ENCODE measurements around the gene TRERF1.

TRERF1 gene

DNA sequence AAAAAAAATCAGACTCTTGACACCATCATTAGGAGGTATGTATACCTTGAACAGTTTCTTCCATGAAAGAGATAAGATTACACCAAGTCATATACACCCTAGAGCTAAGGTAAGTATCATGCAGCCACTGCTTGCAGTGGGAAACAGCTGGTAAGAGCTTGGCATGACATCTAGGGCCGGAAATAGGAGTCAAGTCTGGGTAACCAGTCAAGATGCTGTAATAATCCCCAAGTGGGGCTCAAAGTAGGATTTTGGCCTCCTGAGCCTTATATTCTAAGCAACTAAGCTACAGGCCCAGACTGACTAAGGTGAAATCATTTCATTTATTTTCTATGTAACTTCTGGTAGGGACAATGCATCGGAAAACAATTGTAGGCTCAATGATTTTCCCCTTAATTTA, 23.9 kb downstream of the TRERF1 start:
- in situ Hi-C loops (cut with MboI; ENCODE audit: low sequenced_read_pairs): no loop called here

DNA sequence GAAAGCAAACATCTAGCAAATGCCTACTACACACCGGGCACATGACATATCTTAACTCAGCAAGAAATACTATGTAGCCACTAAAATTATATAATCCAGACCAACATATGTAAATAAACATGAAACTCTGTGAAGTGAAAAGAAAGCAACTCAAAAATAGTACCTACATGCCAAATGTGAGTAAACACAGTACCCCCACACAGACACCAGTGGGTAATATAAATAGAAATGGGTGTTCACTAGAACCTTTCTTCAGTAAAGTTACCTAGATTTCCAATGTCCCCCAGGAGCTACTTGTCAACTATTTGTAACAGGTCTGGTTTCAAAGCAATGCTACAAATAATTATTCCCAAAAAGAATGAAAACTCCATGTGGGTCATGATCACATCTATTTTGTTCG, 25.5 kb downstream of the TRERF1 start:
- in situ Hi-C loops (cut with MboI; ENCODE audit: low sequenced_read_pairs): no loop called here

DNA sequence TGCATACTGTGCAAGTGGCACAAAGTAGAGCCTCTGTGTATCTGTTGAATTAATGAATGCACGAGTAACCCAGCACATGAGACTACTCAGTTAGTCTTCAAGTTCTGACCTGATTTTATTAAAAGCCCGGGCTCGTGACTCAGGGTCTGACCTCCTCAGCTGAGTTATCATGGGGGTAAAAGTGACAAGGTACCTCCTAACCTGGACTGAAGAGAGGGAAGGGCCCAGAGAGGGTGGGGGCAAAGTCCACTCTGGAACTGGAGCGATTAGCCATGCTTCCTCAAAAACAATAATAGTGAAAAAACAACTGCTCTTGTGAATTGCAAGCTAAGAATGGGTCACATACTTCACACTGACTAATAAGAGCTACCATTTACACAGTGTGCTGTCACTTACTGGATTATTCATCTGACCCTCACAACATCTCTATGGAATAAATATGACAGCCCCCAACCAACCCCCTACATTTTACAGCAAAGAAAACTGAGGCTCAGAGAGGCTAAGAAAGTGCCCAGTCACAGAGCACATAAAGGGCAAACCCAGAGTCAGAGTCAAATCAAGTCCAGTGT, 26.7 kb downstream of the TRERF1 start:
- in situ Hi-C loops (cut with MboI; ENCODE audit: low sequenced_read_pairs): no loop called here

DNA sequence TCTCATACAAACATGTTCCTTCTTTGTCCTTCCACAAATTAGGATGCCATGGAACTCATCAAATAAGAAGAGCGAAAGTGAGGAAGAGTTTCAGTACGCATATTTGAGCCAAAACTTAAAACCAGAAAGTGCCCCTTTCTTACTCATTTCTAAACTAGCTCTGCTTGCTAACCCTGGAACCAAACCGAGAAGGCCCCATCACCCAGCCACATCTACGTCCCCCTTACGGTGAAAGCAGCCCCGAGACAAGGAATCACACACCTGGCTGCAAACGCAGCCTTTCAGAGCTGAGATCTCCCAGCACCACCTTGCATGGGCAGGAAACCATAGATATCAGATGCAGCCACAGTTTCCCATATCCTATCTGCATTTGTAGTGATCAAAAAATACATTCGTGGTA, 28.5 kb downstream of the TRERF1 start:
- in situ Hi-C loops (cut with MboI; ENCODE audit: low sequenced_read_pairs): no loop called here

DNA sequence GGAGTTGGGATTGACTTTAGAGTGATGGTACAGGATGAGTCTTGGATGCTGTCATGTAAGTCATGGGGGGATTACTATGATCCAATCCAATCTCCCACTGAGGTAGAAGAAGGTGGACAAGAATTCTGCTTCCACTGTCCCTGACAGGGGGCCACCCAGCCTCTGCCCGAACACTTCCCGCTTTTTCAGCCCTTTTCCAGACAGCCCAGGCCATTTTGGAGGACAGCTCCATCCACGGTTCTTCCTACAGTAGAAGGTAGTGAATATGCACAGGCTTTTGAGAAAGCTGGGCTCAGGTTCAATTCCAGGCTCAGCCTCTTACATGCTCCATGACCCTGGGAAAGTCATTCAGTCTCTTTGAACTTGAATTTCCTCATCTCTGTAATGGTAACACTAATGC, 31.0 kb downstream of the TRERF1 start:
- in situ Hi-C loops (cut with MboI; ENCODE audit: low sequenced_read_pairs): no loop called here

DNA sequence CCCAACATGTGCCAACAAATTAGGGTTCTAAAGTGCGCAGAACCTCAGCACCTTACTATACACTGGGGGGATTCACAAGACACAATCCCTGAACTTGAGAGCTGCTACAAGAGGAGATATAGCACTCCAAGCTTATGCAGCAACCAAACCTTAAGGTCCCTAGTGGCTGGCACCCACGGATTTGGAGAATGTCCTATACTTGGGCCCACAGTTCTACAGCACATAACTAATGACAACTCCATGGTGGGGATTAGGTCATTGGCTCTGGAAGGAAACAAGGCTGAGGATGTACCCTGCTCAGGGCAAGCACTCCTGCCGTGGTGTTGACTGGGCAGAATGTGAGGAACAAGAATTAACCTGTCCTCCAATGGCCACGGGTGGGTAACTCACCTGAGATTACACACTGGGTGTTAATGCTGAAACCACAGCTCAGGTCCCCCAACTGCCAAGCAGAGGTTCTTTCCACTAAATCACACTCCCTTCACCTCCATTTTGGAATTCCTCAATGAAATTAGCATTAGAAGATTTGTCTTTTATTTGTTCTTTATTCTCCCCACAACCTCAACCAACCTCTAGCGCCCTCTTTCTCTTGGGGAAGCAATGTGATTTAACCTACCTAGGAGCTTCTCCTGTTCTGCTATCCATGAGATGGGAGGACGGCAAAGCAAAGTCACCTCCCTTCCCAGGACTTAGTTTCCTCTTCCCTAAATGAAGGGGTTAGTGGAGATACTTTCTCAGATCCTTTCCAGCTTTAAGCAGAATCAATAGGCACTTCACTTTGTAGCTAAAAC, 32.0 kb downstream of the TRERF1 start:
- in situ Hi-C loops (cut with MboI; ENCODE audit: low sequenced_read_pairs): no loop called here

DNA sequence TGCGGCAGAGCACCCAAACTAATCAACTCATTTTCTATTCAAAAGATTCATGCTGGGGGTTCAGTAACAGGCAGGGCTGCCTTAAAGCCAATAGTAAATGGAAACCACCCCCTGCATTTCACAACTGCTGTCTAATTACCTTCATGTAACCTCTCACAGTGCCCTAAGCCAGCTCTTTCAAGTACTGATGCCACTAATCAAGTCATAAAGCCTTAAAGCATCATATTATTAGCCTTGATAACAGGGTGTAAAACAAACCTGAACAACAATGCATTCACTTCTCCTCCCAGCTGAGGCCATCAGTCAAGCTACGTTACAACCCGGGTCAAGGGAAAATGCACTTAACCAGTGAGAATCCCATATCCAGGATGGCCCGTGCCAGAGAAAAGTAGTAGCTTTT, 33.0 kb downstream of the TRERF1 start:
- in situ Hi-C loops (cut with MboI; ENCODE audit: low sequenced_read_pairs): no loop called here

DNA sequence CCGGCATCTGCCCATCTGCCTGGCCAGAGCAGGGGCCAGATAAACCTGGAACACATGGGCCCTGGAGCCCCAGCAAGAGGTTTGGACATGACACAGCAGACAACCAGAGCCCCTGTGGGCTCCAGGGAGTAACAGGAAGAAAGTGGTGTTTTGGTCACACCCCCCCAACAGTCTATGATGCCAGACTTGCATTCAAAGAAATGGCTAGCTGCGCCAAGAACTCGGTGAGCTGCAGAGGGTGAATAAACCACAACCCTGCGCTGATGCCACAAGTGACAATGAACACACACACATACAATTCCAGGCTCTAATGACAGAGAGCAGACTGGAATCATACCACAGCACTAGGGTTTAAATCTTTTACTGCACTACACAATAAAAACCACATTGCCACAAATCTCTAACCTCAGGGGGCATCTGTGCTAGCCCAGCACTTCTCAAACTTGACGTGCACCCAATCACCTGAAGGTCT, 34.0 kb downstream of the TRERF1 start:
- in situ Hi-C loops (cut with MboI; ENCODE audit: low sequenced_read_pairs): no loop called here

DNA sequence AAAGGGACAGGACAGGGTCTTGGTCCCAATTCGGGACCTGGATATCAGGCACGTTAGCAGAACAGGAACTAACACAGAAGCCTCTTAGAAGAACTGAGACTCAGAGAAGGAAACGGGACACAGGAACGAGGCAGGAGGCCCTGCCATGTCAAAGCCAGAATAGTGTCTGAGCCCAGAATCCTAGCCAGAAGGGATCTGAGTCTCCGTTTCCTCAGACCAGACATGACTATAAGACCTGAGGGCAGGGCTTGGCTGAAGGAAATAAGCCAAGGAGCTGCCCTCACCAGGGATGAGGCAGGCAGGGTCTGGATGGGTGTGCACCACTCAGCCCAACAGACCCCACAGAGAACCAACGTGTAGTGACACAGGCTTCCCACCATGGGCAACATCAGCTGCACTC, 40.3 kb downstream of the TRERF1 start:
- in situ Hi-C loops (cut with MboI; ENCODE audit: low sequenced_read_pairs): no loop called here

DNA sequence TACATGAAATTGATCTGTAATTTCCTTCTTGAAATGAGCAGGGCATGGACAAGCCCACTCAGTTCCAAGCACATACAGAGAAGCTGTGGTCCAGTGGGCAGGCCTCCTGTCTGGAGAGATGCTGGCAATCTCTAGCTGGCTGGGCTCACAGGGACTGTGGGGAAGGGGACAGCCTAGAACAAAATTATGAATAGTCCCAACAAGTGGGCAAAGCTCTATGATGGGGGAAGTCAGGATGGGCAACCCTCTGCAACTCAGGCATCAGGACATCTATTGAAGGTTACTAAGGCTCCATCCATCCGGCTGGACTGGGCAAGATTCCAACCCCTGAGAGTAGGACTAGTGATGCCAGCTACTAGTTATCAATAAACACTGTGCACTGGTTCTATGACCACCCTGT, 40.9 kb downstream of the TRERF1 start:
- in situ Hi-C loops (cut with MboI; ENCODE audit: low sequenced_read_pairs): no loop called here

DNA sequence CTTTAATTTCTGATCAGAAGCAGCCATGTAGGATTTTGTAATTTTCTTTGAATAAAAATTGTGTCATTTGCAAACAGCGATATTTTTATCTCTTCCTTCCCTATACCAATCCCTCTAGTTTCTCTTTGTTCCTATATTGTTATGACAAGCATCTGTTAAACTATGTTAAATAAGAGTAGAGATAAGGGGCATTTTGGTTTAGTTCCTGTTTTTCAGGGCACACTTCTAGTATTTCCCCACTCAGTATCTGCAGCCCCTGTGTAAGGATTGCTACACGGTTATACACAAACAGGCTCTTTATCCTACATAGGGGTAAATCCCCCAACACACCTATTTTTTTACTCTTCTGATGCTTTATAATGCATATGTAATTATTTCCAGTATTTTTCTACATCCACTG, 42.1 kb downstream of the TRERF1 start:
- in situ Hi-C loops (cut with MboI; ENCODE audit: low sequenced_read_pairs): no loop called here

DNA sequence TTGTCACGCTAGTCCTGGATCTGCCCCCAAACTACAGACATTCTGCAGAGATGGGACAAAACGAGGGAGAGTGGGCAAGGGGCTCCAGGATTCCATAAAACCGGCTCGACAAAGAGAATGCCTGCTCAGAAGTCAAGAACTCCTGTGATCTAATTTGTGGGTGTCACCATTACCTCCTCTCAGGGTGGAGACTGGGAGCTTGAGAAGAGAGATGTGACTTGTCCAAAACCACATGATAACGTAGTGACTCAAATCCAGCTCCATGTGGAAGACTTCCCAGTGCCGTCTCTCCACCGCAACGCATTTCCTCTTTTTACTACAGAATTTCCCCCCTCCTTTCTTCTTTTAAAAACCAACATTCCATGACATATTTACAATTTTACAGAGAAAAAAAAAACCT, 44.3 kb downstream of the TRERF1 start:
- in situ Hi-C loops (cut with MboI; ENCODE audit: low sequenced_read_pairs): no loop called here

DNA sequence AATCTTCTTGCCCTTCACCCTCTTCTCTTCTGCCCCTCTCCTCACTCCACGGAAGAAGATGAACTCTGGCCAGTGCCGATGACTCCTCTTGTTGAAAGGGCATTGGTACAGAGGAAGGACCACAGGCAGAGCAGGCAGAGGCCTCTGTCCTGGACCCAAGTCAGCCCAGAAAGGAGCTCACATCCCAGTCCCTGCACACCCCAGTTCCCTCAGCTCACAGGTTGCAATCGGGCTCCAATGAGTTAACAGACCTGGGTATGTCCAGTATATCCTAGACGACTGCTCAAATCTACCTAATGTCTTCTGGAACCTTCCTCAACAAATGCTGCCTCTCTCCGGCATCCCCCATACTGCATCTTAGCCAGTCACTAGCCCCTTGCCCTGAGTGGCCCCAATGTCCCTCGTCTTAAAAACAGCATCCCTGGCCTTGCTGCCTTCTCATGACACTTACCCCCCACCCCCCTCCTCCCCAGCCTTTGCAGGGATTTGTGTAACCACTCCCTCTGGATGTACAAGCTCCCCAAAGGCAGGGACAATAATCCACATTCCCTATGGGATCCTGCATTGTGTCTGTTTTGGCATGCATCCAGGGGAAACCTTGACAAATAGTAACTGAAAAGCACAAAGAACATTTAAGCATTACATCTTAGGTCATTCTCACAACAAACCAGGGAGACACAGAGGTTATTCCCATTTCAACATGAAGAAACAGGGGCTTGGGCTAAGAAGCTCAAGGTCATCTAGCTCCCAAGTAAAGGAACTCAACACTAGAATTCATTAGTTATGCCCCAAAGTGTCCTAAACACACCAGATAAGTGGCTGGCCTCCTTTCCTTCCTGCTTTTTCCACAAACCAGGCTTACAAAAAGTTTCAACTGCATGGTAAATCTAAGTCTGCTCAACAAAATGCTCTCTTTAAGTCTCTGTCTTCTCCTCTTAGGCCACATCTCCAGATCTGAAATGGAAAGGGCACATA, 45.1 kb downstream of the TRERF1 start:
- in situ Hi-C loops (cut with MboI; ENCODE audit: low sequenced_read_pairs): no loop called here

DNA sequence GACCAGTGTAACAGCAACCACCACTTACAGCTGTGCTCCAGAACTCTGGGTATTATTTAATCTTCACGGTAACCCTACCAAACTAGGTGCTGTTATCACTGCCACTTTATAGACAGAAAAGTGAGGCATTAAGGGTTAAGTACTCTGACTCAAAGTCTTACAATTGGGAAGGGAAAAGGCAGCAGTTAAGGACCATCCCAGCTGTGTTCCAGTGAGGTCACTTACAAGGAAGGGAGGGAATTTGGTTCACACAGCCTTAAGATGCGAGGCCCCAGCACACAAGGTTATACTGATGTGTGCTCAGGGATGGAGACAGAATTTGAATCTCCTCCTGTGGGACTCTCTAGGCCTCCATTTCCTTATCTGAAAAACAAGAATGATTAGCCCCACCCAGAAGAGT, 46.7 kb downstream of the TRERF1 start:
- in situ Hi-C loops (cut with MboI; ENCODE audit: low sequenced_read_pairs): no loop called here

DNA sequence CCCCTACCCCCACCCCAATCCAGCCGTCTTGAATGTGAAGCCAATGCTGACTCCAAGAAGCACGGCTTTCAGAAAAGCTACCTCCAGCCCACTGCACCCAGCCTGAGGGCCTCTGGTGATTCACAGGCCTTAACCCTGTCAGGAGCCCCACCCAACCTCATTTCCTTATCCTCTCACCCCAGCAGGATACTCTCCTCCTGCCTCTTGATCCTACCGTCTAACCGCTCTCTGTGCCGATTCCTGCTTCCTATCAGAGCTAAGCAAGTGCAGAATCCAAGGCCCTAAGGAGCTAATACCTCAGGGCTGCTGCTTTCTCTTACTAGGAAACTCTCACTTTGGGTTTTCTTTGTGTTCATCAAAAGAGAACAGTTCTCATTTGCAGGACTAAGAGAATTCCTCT, 47.2 kb downstream of the TRERF1 start:
- in situ Hi-C loops (cut with MboI; ENCODE audit: low sequenced_read_pairs): no loop called here

DNA sequence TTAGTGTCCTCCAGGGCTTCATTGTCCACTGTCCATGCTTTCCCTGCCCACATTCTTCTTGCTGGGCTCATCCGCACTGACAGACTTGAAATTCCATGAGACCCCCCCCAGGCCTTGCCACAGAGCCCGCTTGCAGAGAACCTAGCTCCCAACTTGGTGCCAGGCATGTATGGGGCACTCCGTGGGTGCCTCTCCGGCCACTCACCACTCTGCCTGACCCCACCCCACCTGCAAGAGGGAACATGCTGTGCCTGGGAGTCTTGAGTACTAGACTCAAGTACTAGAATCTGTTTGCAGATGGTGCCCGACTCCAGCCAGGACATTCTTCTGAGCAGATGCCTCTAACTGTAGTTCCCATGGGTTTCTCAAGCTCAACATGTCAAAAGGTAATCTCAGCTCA, 47.9 kb downstream of the TRERF1 start:
- in situ Hi-C loops (cut with MboI; ENCODE audit: low sequenced_read_pairs): no loop called here

DNA sequence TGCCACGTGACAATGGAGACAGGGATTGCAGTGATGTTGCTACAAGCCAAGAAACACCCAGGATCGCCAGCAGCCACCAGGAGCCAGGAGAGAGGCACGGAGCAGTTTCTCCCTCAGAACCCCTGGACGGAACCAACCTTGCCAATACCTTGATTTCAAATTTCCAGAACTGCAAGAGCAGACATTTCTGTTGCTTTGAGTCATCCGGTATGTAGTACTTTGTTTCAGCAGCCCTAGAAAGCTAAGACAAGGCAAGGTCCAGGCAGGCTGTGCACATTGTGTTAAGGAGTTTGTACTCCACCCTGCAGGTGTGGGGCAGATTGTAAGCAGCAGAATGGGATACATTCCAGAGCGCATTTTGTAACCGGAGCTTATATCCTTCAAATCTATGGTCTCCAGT, 48.3 kb downstream of the TRERF1 start:
- in situ Hi-C loops (cut with MboI; ENCODE audit: low sequenced_read_pairs): no loop called here

DNA sequence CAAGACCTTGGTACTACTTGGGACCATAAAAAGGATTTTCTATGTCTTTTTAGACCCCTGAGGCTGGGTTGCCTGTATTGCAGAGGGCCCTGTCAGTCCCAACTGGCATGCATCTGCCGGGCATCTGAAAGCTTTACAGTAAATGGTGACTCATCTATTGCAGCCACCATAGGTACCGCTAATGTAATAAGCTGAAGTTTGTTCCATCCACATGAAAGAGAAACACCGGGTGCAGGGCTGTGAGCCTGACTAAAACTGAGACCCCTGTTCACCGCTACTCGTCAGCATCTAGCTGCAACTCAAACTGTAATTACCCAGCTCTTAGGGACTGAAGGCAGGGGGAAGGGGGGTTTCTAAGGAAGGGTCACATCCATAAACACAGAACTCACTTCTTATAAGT, 49.5 kb downstream of the TRERF1 start:
- in situ Hi-C loops (cut with MboI; ENCODE audit: low sequenced_read_pairs): no loop called here

DNA sequence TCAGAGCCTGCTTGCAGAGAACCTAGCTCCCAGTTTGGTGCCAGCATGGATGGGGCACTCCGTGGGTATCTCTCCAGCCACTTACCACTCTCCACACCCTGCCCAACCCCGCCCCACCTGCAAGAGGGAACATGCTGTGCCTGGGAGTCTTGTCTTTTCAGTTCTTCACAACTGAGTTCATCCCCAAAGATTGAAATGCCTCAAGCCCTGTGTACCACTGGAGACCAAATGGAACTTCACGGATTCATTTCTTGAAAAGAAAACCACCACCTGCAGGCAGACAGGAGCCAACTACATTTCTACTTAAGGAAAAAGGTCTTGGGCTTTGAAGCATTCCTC, 50.1 kb downstream of the TRERF1 start:
- in situ Hi-C loops (cut with MboI; ENCODE audit: low sequenced_read_pairs): no loop called here

DNA sequence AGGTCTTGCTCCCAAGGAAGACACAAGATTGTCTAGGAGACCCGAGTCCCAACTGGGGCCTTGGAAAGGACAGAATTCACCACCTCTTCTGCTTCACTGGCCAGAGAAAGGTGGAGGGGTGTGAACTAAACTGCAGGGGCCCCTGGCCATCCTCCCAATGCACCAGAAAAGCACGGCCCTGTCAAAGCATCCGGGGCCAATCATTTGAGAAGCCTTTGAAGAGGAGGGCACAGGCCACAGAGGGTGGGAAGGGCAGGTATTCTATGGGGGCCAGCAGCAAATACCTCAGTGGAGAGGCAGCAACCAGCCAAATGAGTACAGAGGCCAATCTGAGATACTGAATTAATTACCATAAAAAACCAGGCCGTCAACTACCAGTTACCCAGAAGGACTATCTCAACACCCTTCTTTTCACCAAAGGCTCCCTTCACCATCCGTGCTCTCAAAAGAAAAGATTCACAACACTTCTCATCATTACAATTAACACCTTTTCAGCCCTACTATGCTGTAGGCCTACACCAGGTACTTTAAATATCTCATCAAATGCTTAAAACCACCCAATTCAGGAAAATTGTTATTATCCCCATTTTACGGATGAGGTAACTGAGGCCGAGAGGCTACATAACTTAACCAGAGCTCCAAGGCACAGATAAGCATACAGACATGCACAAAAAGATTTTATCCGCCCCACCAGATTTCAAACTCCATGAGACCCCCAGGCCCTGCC, 50.7 kb downstream of the TRERF1 start:
- in situ Hi-C loops (cut with MboI; ENCODE audit: low sequenced_read_pairs): no loop called here
